Lower lobe of right lung (tissue), 2 donors: ENCODE results near the gene MDM2. TPM values are rescaled to one million over a fixed set of nuclear protein-coding genes. Genes with fewer than 3 reads are reported as not detected.

ENCODE experiments used
- ATAC-seq, 2 donors: fragments of 200-7000 bp; cut with Tn5 transposase; one replicate each; pipeline ENCODE4 v1.9.1; 2020 to 2022; ENCODE audit warnings: mild to moderate bottlenecking in 2 of 2, moderate library complexity in 2 of 2
- DNase-seq: peaks from one replicate; pipeline ENCODE4 v3.0.0-alpha.2; 2020
- H3K27ac ChIP-seq: fragments of 200-600 bp; one replicate; pipeline ENCODE4 v1.8.0; 2022
- H3K27me3 ChIP-seq: fragments of 200-600 bp; one replicate; pipeline ENCODE4 v1.8.0; 2022; ENCODE audit warnings: low read depth
- H3K36me3 ChIP-seq: fragments of 200-600 bp; one replicate; pipeline ENCODE4 v1.8.0; 2022; ENCODE audit warnings: mild to moderate bottlenecking
- H3K4me1 ChIP-seq: fragments of 200-600 bp; one replicate; pipeline ENCODE4 v1.8.0; 2022
- H3K4me3 ChIP-seq: fragments of 200-600 bp; one replicate; pipeline ENCODE4 v1.8.0; 2022; ENCODE audit warnings: mild to moderate bottlenecking
- H3K9me3 ChIP-seq: fragments of 200-600 bp; one replicate; pipeline ENCODE4 v1.8.0; 2022
- intact Hi-C: fragments of 100-400 bp; cut with DNase I; formaldehyde crosslinking; loops from one replicate; pipeline ENCODE4 v1.11.0; 2022
- total RNA-seq: library from RNA; stranded (reverse); fragmentation: NEBNext Ultra II Directional; extraction: Animal tissue kit (Norgen Biotek cat#: 25700); gene quantifications from one replicate; pipeline ENCODE4 v1.2.1, GENCODE V29; 2021
- TF ChIP-seq, protein P1 (sequence below): fragments of 200-600 bp; IDR thresholded peaks from one replicate; pipeline ENCODE4 v1.8.0; 2022; ENCODE audit warnings: antibody characterized with exemption, mild to moderate bottlenecking
- donor health status: DM: no; HTN: yes; CAD: no; lungs with severe emphysema.

MDM2 gene
- total RNA-seq, 1 donor from 2014 or later: 136 TPM

GRCh38 chr12:68824131-68824530 is 16.2 kb downstream of the MDM2 start:
- Histone ChIP-seq H3K4me1 (no peaks in the 10 kb centered on the region), H3K36me3 (peaks cover 99% of the 10 kb centered on the region), H3K9me3 (no peaks in the 10 kb centered on the region), H3K27ac (no peak overlapping the region), H3K4me3 (no peak overlapping the region), H3K27me3 (no peaks in the 10 kb centered on the region)
- intact Hi-C loops: no loop called here
- DNase-seq (no peak), ATAC-seq (no peak)
- TF ChIP-seq, protein P1, sequence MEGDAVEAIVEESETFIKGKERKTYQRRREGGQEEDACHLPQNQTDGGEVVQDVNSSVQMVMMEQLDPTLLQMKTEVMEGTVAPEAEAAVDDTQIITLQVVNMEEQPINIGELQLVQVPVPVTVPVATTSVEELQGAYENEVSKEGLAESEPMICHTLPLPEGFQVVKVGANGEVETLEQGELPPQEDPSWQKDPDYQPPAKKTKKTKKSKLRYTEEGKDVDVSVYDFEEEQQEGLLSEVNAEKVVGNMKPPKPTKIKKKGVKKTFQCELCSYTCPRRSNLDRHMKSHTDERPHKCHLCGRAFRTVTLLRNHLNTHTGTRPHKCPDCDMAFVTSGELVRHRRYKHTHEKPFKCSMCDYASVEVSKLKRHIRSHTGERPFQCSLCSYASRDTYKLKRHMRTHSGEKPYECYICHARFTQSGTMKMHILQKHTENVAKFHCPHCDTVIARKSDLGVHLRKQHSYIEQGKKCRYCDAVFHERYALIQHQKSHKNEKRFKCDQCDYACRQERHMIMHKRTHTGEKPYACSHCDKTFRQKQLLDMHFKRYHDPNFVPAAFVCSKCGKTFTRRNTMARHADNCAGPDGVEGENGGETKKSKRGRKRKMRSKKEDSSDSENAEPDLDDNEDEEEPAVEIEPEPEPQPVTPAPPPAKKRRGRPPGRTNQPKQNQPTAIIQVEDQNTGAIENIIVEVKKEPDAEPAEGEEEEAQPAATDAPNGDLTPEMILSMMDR: no peak

DNA sequence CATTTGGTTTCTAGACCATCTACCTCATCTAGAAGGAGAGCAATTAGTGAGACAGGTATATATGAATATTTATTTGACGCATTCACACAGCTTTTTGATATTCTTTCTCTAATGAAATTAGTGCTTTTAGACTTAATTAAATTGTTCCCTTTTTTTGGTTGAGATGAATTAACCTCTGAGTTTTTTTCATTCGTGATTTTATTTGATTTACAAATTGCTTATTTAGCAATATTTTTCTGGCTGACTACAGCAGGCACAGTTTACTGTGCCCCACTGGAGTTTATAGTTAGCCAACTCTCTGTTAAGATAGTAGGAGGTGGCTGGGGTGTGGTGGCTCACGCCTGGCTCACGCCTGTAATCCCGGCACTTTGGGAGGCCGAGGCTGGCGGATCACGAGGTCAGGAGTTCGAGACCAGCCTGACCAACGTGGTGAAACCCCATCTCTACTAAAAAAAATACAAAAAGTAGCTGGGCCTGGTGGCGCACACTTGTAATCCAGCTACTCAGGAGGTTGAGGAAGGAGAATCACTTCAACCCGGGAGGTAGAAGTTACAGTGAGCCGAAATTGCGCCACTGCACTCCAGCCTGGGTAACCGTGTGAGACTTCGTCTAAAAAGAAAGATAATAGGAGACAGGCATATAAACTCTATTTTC is 16.7 kb downstream of the MDM2 start:
- H3K4me1 ChIP-seq: no peaks in the 10 kb centered on the region
- ATAC-seq: no peak
- no peaks in the 10 kb centered on the region for H3K9me3 ChIP-seq
- H3K36me3 ChIP-seq: peaks cover 99% of the 10 kb centered on the region
- TF ChIP-seq, protein P1: no peak
- DNase-seq: no peak
- intact Hi-C loops: no loop called here
- H3K4me3 ChIP-seq: no peak overlapping the region
- no peaks in the 10 kb centered on the region for H3K27me3 ChIP-seq
- H3K27ac ChIP-seq: no peak overlapping the region

- Histone ChIP-seq H3K27me3 (no peaks in the 10 kb centered on the region), H3K9me3 (no peaks in the 10 kb centered on the region), H3K27ac (no peak overlapping the region), H3K4me1 (no peaks in the 10 kb centered on the region), H3K36me3 (peaks cover 99% of the 10 kb centered on the region), H3K4me3 (no peak overlapping the region)
- TF ChIP-seq, protein P1: no peak
- DNase-seq: no peak
- intact Hi-C loops: no loop called here
- ATAC-seq: no peak
Observed at GRCh38 chr12:68825569-68826217, 17.7 kb downstream of the MDM2 start.

DNA sequence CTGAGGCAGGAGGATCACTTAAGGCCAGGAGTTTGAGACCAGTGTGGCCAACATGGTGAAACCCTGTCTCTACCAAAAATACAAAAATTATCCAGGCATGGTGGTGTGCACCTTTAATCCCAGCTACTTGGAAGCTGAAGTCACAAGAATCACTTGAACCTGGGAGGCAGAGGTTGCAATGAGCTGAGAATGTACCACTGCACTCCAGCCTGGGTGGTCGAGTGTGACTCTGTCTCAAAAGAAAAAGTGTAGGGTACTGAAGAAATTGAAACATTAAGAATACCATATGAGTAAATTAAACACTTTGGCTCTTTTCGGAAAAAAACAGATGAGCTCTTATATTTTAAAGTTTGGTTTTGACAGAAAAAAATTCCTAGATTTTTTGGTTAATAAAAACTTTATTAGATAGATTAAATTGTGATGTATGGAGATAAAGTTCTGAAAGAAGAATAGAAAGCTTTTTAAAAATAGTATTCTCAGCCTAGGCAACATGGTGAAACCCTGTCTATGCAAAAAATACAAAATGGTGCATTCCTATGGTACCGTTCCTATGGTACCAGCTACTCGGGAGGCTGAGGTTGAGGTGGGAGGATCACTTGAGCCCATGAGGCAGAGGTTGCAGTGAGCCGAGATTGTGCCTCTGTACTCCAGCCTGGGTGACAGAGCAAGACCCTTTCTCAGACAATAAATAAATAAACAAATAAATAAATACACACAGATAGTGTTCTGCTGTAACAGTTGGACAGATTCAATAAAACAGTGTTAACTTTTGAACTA is 20.1 kb downstream of the MDM2 start:
- no peak overlapping the region for H3K27ac ChIP-seq

GRCh38 chr12:68828672-68829068 is 20.7 kb downstream of the MDM2 start:
- H3K27ac ChIP-seq: no peak overlapping the region
- H3K4me1 ChIP-seq: no peaks in the 10 kb centered on the region
- DNase-seq (no peak), ATAC-seq (no peak)
- peaks cover 94% of the 10 kb centered on the region for H3K36me3 ChIP-seq
- H3K9me3 ChIP-seq: no peaks in the 10 kb centered on the region
- intact Hi-C loops: no loop called here
- H3K4me3 ChIP-seq: no peak overlapping the region
- TF ChIP-seq, protein P1: no peak
- H3K27me3 ChIP-seq: no peaks in the 10 kb centered on the region

More for the DNA sequence above, 20.1 kb downstream of the MDM2 start:
- intact Hi-C loops: no loop called here
- Histone ChIP-seq H3K36me3 (peaks cover 96% of the 10 kb centered on the region), H3K4me3 (no peak overlapping the region), H3K27me3 (no peaks in the 10 kb centered on the region), H3K4me1 (no peaks in the 10 kb centered on the region), H3K9me3 (no peaks in the 10 kb centered on the region)
- TF ChIP-seq, protein P1: no peak
- no peak for ATAC-seq
- DNase-seq: no peak
